Measurements from ENCODE around the gene U2AF1L4. TPM values are rescaled to one million over a fixed set of nuclear protein-coding genes. Genes with fewer than 3 reads are reported as not detected.
A peak's percentile ranks its signal among the peaks of the same experiment; 100 is the strongest.

U2AF1L4 gene
- total RNA-seq, 1 experiment from 2014 or later = 37.5 TPM

DNA sequence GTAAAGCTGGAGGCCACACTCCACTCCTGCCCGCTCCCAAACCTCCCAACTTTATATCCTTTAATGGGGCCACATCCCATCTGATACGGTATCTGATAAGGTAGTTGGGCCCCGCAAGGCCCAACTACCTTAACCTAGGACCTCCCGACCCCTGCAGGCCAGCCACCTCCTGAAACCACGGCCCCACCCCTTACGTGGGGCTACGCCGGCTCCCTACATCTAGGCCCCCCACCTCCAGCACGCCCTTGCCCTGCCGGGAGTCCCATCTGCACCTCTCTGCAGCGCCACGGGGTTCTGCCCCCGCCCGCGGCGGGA, 5.2 kb downstream of the U2AF1L4 start:
- Mint-ChIP-seq H3K27ac (ENCODE audit: low read depth, unreplicated experiment) (no peak overlapping the region), H3K9me3 (ENCODE audit: unreplicated experiment) (no peaks in the 10 kb centered on the region), H3K4me3 (ENCODE audit: unreplicated experiment) (peak overlapping the region; percentile 72), H3K27me3 (ENCODE audit: insufficient read depth, unreplicated experiment) (no peaks in the 10 kb centered on the region), H3K36me3 (ENCODE audit: insufficient read depth, unreplicated experiment) (peaks cover 33% of the 10 kb centered on the region), H3K4me1 (ENCODE audit: insufficient read depth, unreplicated experiment) (peaks cover 11% of the 10 kb centered on the region)
- ChIA-PET POLR2A (interaction anchor here (0.6 to 2.0 kb wide), 11 partner anchors 9 to 96 kb away, joined by 3 to 9 read pairs (median 3); partner anchors contain the start of gene LIN37), CTCF (interaction anchor here (0.6 kb wide), 1 partner anchor 46 kb away, joined by 5 read pairs; no protein-coding TSS in a partner anchor)
- DNase-seq (ENCODE audit: unreplicated experiment) = no peak
- intact Hi-C loops (cut with micrococcal nuclease) = no loop called here
- BruUV-seq (replicated peaks) = no TSS peak
- TF ChIP-seq, protein P1, sequence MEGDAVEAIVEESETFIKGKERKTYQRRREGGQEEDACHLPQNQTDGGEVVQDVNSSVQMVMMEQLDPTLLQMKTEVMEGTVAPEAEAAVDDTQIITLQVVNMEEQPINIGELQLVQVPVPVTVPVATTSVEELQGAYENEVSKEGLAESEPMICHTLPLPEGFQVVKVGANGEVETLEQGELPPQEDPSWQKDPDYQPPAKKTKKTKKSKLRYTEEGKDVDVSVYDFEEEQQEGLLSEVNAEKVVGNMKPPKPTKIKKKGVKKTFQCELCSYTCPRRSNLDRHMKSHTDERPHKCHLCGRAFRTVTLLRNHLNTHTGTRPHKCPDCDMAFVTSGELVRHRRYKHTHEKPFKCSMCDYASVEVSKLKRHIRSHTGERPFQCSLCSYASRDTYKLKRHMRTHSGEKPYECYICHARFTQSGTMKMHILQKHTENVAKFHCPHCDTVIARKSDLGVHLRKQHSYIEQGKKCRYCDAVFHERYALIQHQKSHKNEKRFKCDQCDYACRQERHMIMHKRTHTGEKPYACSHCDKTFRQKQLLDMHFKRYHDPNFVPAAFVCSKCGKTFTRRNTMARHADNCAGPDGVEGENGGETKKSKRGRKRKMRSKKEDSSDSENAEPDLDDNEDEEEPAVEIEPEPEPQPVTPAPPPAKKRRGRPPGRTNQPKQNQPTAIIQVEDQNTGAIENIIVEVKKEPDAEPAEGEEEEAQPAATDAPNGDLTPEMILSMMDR (IDR thresholded peaks at IDR 0.05; ENCODE audit: unreplicated experiment) = no peak

GRCh38 chr19:35739275-35740107, 5.7 kb downstream of the U2AF1L4 start:
- no TSS peak for BruUV-seq (replicated peaks)
- POLR2A ChIA-PET = interaction anchor here (1.0 to 2.0 kb wide), 8 partner anchors 9 to 95 kb away, joined by 3 to 9 read pairs (median 4); partner anchors contain the start of gene LIN37
- CTCF ChIA-PET = interaction anchor here (0.6 kb wide), 2 partner anchors 45 to 47 kb away, joined by 4 to 5 read pairs; no protein-coding TSS in a partner anchor
- Mint-ChIP-seq H3K4me1 (ENCODE audit: insufficient read depth, unreplicated experiment) (peaks cover 8% of the 10 kb centered on the region), H3K4me3 (ENCODE audit: unreplicated experiment) (peak overlapping the region; percentile 72), H3K36me3 (ENCODE audit: insufficient read depth, unreplicated experiment) (peaks cover 32% of the 10 kb centered on the region), H3K9me3 (ENCODE audit: unreplicated experiment) (no peaks in the 10 kb centered on the region), H3K27ac (ENCODE audit: low read depth, unreplicated experiment) (no peak overlapping the region), H3K27me3 (ENCODE audit: insufficient read depth, unreplicated experiment) (no peaks in the 10 kb centered on the region)
- intact Hi-C loops (cut with micrococcal nuclease) = no loop called here
- no peak for DNase-seq (ENCODE audit: unreplicated experiment)
- TF ChIP-seq, protein P1 (IDR thresholded peaks at IDR 0.05; ENCODE audit: unreplicated experiment) = no peak

- H3K36me3 Mint-ChIP-seq (ENCODE audit: insufficient read depth, unreplicated experiment) = peaks cover 33% of the 10 kb centered on the region
- H3K27ac Mint-ChIP-seq (ENCODE audit: low read depth, unreplicated experiment) = no peak overlapping the region
- BruUV-seq (replicated peaks) = no TSS peak
Observed at GRCh38 chr19:35738887-35739229, 6.4 kb downstream of the U2AF1L4 start.

More at GRCh38 chr19:35738887-35739229, 6.4 kb downstream of the U2AF1L4 start:
- H3K4me1 Mint-ChIP-seq (ENCODE audit: insufficient read depth, unreplicated experiment) = peaks cover 5% of the 10 kb centered on the region
- H3K9me3 Mint-ChIP-seq (ENCODE audit: unreplicated experiment) = no peaks in the 10 kb centered on the region
- DNase-seq (ENCODE audit: unreplicated experiment) = no peak
- ChIA-PET CTCF (interaction anchor here (0.6 kb wide), 1 partner anchor 47 kb away, joined by 4 read pairs; no protein-coding TSS in a partner anchor), POLR2A (no interaction called here)
- H3K4me3 Mint-ChIP-seq (ENCODE audit: unreplicated experiment) = peak overlapping the region; percentile 12
- TF ChIP-seq, protein P1 (IDR thresholded peaks at IDR 0.05; ENCODE audit: unreplicated experiment) = no peak
- H3K27me3 Mint-ChIP-seq (ENCODE audit: insufficient read depth, unreplicated experiment) = no peaks in the 10 kb centered on the region
- intact Hi-C loops (cut with micrococcal nuclease) = no loop called here

Data from MCF 10A (cell line).